ENCODE data around the gene CCDC187. TPM values are rescaled to one million over a fixed set of nuclear protein-coding genes. Genes with fewer than 3 reads are reported as not detected.

CCDC187 gene
- total and polyA plus RNA-seq, 2 of the 4 experiments (the other 2 are of a cell fraction) = not detected

GRCh38 chr9:136243631-136244030 is 60.3 kb downstream of the CCDC187 start (continued):
- TF ChIP-seq RAD21 (IDR thresholded peaks at IDR 0.05; ENCODE audit: low read length) (no peak), MXI1 (IDR thresholded peaks at IDR 0.05; ENCODE audit: borderline replicate concordance, low read depth, low read length) (no peak), CHD1 (IDR thresholded peaks at IDR 0.05; ENCODE audit: low read depth, low read length) (no peak)

DNA sequence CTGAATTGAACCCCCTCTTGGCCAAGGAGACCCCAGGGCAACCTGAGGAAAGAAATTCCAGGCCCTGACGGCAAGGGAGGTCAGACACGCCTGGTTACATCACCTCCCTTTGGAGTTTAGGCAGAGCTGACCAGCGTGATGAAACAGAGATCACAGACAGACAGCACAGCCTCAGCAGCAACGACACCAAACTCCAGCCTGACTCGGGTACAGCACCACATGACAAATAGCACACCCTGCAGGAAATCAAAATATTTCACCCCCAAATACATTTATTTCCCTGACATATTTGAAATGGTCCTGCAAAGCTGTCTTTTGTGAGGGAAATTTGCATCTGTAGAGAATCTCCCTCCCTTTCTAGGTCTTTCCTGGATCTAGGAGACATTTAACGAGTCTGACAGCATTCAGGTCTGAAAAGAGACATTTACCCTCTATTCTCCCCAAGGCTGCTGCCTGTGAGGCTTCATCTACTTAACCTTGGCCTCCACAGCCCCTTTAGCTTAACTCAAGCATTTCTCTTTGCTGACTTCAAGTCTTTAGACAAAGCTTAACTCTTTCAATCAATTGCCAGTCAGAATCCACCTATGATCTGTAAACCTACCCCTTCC is 60.9 kb downstream of the CCDC187 start:
- Histone ChIP-seq H2BK15ac (ENCODE audit: low read depth, low read length) (no peak overlapping the region), H3K4me2 (ENCODE audit: low read depth, low read length) (no peak overlapping the region), H3K23ac (ENCODE audit: low read depth, low read length) (no peak overlapping the region), H2BK120ac (ENCODE audit: low read depth, low read length) (no peak overlapping the region), H3K56ac (ENCODE audit: extremely low read depth, insufficient read depth, low read length) (no peak overlapping the region), H2AK9ac (replicated peaks; ENCODE audit: low read depth, low read length, poor library complexity) (no peak overlapping the region), H3K9me1 (ENCODE audit: insufficient read depth, low read length) (peaks cover 8% of the 10 kb centered on the region), H4K91ac (ENCODE audit: insufficient read depth, low read depth, low read length) (no peak overlapping the region), H3K27me3 (ENCODE audit: control insufficient read depth, insufficient read depth, low read length) (peaks cover 14% of the 10 kb centered on the region), H2AK5ac (ENCODE audit: low read depth, low read length) (no peak overlapping the region), H3K36me3 (ENCODE audit: control insufficient read depth, insufficient read depth, low read length) (no peaks in the 10 kb centered on the region), H2AFZ (replicated peaks; ENCODE audit: low read length, poor library complexity) (no peak overlapping the region), H2BK20ac (ENCODE audit: low read depth, low read length) (no peak overlapping the region), H3K14ac (replicated peaks; ENCODE audit: low read depth, low read length) (no peak overlapping the region), H3K4ac (ENCODE audit: low read depth, low read length) (no peak overlapping the region), H4K8ac (ENCODE audit: low read depth in 2 of 2, low read length in 2 of 2) (no peak overlapping the region), H3K18ac (ENCODE audit: low read depth, low read length) (no peak overlapping the region), H3K9ac (ENCODE audit: low read depth, low read length) (no peak overlapping the region), H2BK5ac (ENCODE audit: low read depth, low read length, poor library complexity, severe bottlenecking) (no peak overlapping the region), H3K27ac (ENCODE audit: insufficient read depth, low read length) (no peak overlapping the region), H4K20me1 (ENCODE audit: insufficient read depth, low read length) (peaks cover 38% of the 10 kb centered on the region), H3K4me3 (ENCODE audit: insufficient read depth, low read depth, low read length) (no peak overlapping the region), H4K5ac (ENCODE audit: low read depth, low read length) (no peak overlapping the region), H3K4me1 (ENCODE audit: control insufficient read depth, insufficient read depth, low read length) (peaks cover 3% of the 10 kb centered on the region; the same call in 1 of the 2 replicates), H3K79me1 (ENCODE audit: low read depth in 1 of 2, low read length in 2 of 2) (peaks cover 22 to 54% of the 10 kb centered on the region in 2 experiments), H3K9me3 (ENCODE audit: control insufficient read depth, insufficient read depth, low read length) (no peaks in the 10 kb centered on the region)
- WGBS, 2 experiments (ENCODE audit: extremely low coverage in 2 of 2, insufficient read length in 1 of 2) = 78% methylated on average over 3 of the region's 6 CpGs; no CpG with 5 or more reads in 1 of the 2 experiments
- dilution Hi-C loops (cut with HindIII; ENCODE audit: low sequenced_read_pairs, unreplicated experiment) (no loop called here), intact Hi-C loops (cut with micrococcal nuclease) (no loop called here), in situ Hi-C loops (cut with MboI; ENCODE audit: low sequenced_read_pairs) (no loop called here)
- TF ChIP-seq FOS (IDR thresholded peaks at IDR 0.05; ENCODE audit: low read depth, low read length) (no peak), RAD21 (IDR thresholded peaks at IDR 0.05; ENCODE audit: low read length) (0 out of 2 replicates have a peak, but pooled peaks have one; percentile 9), MAFK (IDR thresholded peaks at IDR 0.05; ENCODE audit: low read depth, low read length) (no peak), SMC3 (IDR thresholded peaks at IDR 0.05; ENCODE audit: low read depth, low read length) (peak; percentile 10; the same call in 1 of the 2 replicates)
- BruUV-seq (replicated peaks) = no TSS peak
- no peak for DNase-seq
- ATAC-seq (ENCODE audit: low read depth) = no peak
- CTCF ChIA-PET = no interaction called here
- POLR2A ChIA-PET (ENCODE audit: unreplicated experiment) = no interaction called here
